Measurements from ENCODE around the gene CEP350. TPM values are rescaled to one million over a fixed set of nuclear protein-coding genes. Genes with fewer than 3 reads are reported as not detected.
"Not testable (repeated sequence)": the region's sequence is repeated elsewhere in the genome, so short reads cannot be mapped to it uniquely, and the experiment has no call there.

The CEP350 gene
- total and polyA plus RNA-seq, 12 donors, result 4.1 to 71.4 (median 42.4) TPM

DNA sequence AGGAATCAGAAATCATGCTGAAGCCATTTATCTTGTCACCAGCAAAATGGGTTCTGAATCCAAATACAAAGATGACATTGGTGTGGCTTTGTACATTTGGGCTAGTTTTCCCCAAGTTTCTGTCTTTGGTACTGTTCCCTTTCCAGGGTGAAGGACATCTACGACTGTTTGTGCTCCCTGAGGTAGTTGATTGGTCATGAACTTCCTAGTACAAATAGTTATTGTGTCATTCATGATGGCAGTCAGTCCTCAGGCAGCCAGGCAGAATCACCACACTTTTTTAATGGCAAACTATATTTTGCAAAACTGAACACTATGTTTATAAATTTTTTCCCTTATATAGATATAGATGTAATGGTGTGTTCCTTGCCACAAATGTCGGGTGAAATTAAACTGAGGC, 46.0 kb downstream of the CEP350 start:
- no peak for TF ChIP-seq POLR2A (IDR thresholded peaks at IDR 0.05)
- TF ChIP-seq, protein P1, sequence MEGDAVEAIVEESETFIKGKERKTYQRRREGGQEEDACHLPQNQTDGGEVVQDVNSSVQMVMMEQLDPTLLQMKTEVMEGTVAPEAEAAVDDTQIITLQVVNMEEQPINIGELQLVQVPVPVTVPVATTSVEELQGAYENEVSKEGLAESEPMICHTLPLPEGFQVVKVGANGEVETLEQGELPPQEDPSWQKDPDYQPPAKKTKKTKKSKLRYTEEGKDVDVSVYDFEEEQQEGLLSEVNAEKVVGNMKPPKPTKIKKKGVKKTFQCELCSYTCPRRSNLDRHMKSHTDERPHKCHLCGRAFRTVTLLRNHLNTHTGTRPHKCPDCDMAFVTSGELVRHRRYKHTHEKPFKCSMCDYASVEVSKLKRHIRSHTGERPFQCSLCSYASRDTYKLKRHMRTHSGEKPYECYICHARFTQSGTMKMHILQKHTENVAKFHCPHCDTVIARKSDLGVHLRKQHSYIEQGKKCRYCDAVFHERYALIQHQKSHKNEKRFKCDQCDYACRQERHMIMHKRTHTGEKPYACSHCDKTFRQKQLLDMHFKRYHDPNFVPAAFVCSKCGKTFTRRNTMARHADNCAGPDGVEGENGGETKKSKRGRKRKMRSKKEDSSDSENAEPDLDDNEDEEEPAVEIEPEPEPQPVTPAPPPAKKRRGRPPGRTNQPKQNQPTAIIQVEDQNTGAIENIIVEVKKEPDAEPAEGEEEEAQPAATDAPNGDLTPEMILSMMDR (IDR thresholded peaks at IDR 0.05), result no peak
- intact Hi-C loops (cut with DNase I), result no loop called here

GRCh38 chr1:180002437-180002836, 47.8 kb downstream of the CEP350 start:
- intact Hi-C loops (cut with DNase I), result no loop called here
- DNase-seq, result no peak
- peaks cover 17 to 34% of the 10 kb centered on the region in 2 donors for H3K4me1 ChIP-seq (replicated peaks in 1 of 2)
- H3K27ac ChIP-seq, result no peak overlapping the region
- no peak overlapping the region for H3K4me3 ChIP-seq
- H3K9me3 ChIP-seq (replicated peaks in 1 of 3), result no peaks in the 10 kb centered on the region
- H3K36me3 ChIP-seq (replicated peaks in 1 of 2), result peaks cover 0 to 5% of the 10 kb centered on the region in 2 donors
- TF ChIP-seq, protein P1 (IDR thresholded peaks at IDR 0.05), result no peak
- no peak for TF ChIP-seq POLR2A (IDR thresholded peaks at IDR 0.05)
- H3K27me3 ChIP-seq, result no peaks in the 10 kb centered on the region

More for the DNA sequence above, 46.0 kb downstream of the CEP350 start:
- Histone ChIP-seq H3K36me3 (replicated peaks in 1 of 2) (peaks cover 0 to 8% of the 10 kb centered on the region in 2 donors), H3K27ac (no peak overlapping the region), H3K4me3 (no peak overlapping the region), H3K9me3 (replicated peaks in 1 of 3) (no peaks in the 10 kb centered on the region), H3K4me1 (replicated peaks in 1 of 2) (peaks cover 17 to 34% of the 10 kb centered on the region in 2 donors), H3K27me3 (no peaks in the 10 kb centered on the region)
- 62 to 71% (median 64%) methylated on average over 2 of the region's 2 CpGs for WGBS, 4 donors
- DNase-seq, result no peak

- Histone ChIP-seq H3K4me3 (no peak overlapping the region), H3K36me3 (replicated peaks in 1 of 2) (peaks cover 0 to 5% of the 10 kb centered on the region in 2 donors), H3K9me3 (replicated peaks in 1 of 3) (no peaks in the 10 kb centered on the region), H3K27me3 (no peaks in the 10 kb centered on the region), H3K4me1 (replicated peaks in 1 of 2) (peaks cover 17 to 34% of the 10 kb centered on the region in 2 donors), H3K27ac (peak overlapping the region in 1 of 5 donors; percentile 6)
- WGBS, 4 donors, result 94 to 98% (median 96%) methylated on average over 3 of the region's 3 CpGs
- intact Hi-C loops (cut with DNase I), result no loop called here
- TF ChIP-seq, protein P1 (IDR thresholded peaks at IDR 0.05), result no peak
- no peak for TF ChIP-seq POLR2A (IDR thresholded peaks at IDR 0.05)
- no peak for DNase-seq
Observed at GRCh38 chr1:180003026-180003695, 48.6 kb downstream of the CEP350 start.

DNA sequence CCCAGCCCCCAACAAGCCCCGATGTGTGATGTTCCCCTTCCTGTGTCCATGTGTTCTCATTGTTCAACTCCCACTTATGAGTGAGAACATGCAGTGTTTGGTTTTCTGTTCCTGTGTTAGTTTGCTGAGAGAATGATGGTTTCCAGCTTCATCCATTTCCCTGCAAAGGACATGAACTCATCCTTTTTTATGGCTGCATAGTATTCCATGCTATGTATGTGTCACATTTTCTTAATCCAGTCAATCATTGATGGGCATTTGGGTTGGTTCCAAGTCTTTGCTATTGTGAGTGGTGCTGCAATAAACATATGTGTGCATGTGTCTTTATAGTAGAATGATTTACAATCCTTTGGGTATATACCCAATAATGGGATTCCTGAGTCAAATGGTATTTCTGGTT, 52.2 kb downstream of the CEP350 start:
- H3K4me3 ChIP-seq; H3K36me3 ChIP-seq (replicated peaks in 1 of 2); H3K27ac ChIP-seq; intact Hi-C loops (cut with DNase I); H3K27me3 ChIP-seq; DNase-seq; H3K9me3 ChIP-seq (replicated peaks in 1 of 3): not testable (repeated sequence)
- peaks cover 5 to 17% of the 10 kb centered on the region in 2 donors for H3K4me1 ChIP-seq (replicated peaks in 1 of 2)
- WGBS, 4 donors, result 96 to 100% (median 100%) methylated on average over 1 of the region's 1 CpG

GRCh38 chr1:180020017-180020416, 65.4 kb downstream of the CEP350 start:
- TF ChIP-seq, protein P1 (IDR thresholded peaks at IDR 0.05), result no peak
- no peak for TF ChIP-seq POLR2A (IDR thresholded peaks at IDR 0.05)
- no peaks in the 10 kb centered on the region for H3K27me3 ChIP-seq
- no peak overlapping the region for H3K4me3 ChIP-seq
- H3K9me3 ChIP-seq (replicated peaks in 1 of 3), result no peaks in the 10 kb centered on the region
- H3K27ac ChIP-seq, result no peak overlapping the region
- intact Hi-C loops (cut with DNase I), result no loop called here
- H3K4me1 ChIP-seq (replicated peaks in 1 of 2), result peaks cover 0 to 5% of the 10 kb centered on the region in 2 donors
- peaks cover 0 to 66% of the 10 kb centered on the region in 2 donors for H3K36me3 ChIP-seq (replicated peaks in 1 of 2)
- no peak for DNase-seq
- 86 to 100% (median 94%) methylated on average over 1 of the region's 1 CpG for WGBS, 4 donors

Data from adrenal gland (tissue), 12 donors.